GM23338 (cell line): ENCODE measurements around the gene SLC45A2. TPM values are rescaled to one million over a fixed set of nuclear protein-coding genes. Genes with fewer than 3 reads are reported as not detected.

ENCODE experiments used
- ATAC-seq: fragments of 200-7000 bp; cut with Tn5 transposase; 3 replicates; pipeline ENCODE4 v1.9.1; 2020
- DNase-seq: peaks from one replicate; pipeline ENCODE4 v3.0.0-alpha.2; 2015; ENCODE audit warnings: low spot score
- H2AFZ ChIP-seq: fragments of 200-600 bp; sonication (generic); 2 replicates; pipeline ENCODE4 v1.8.0; 2016; ENCODE audit warnings: antibody characterized with exemption, mild to moderate bottlenecking, moderate library complexity
- H3F3A ChIP-seq: fragments of 200-600 bp; sonication (generic); replicated peaks from 2 replicates; pipeline ENCODE4 v1.8.0; 2017; ENCODE audit warnings: antibody characterized with exemption, mixed run types, low read depth
- H3K27ac ChIP-seq: fragments of 200-600 bp; sonication (generic); 2 replicates; pipeline ENCODE4 v1.6.1; 2016; ENCODE audit warnings: low read depth
- H3K27me3 ChIP-seq: fragments of 200-600 bp; sonication (generic); 2 replicates; pipeline ENCODE4 v1.8.0; 2016; ENCODE audit warnings: mild to moderate bottlenecking, mixed run types, moderate library complexity; ENCODE audit not compliant: insufficient read depth
- H3K36me3 ChIP-seq: fragments of 200-600 bp; sonication (generic); 2 replicates; pipeline ENCODE4 v1.8.0; 2016; ENCODE audit warnings: mild to moderate bottlenecking; ENCODE audit not compliant: insufficient read depth
- H3K4me1 ChIP-seq: fragments of 200-600 bp; sonication (generic); 2 replicates; pipeline ENCODE4 v1.8.0; 2016; ENCODE audit warnings: mild to moderate bottlenecking, moderate library complexity; ENCODE audit not compliant: insufficient read depth
- H3K4me2 ChIP-seq: fragments of 200-600 bp; sonication (generic); 2 replicates; pipeline ENCODE4 v1.7.1; 2017; ENCODE audit warnings: mixed run types
- H3K4me3 ChIP-seq: fragments of 200-600 bp; sonication (generic); 2 replicates; pipeline ENCODE4 v1.6.1; 2016; ENCODE audit warnings: mixed run types
- H3K79me2 ChIP-seq: fragments of 200-600 bp; sonication (generic); replicated peaks from 2 replicates; pipeline ENCODE4 v1.8.0; 2017; ENCODE audit warnings: mild to moderate bottlenecking; ENCODE audit not compliant: insufficient read depth
- H3K9me2 ChIP-seq: fragments of 200-600 bp; sonication (generic); 2 replicates; pipeline ENCODE4 v1.8.0; 2017; ENCODE audit not compliant: insufficient read depth
- H4K20me1 ChIP-seq: fragments of 200-600 bp; sonication (generic); replicated peaks from 2 replicates; pipeline ENCODE4 v1.8.0; 2017; ENCODE audit warnings: mild to moderate bottlenecking; ENCODE audit not compliant: insufficient read depth
- H3K27ac Mint-ChIP-seq: 2 replicates; pipeline ENCODE4 v1.8.0; 2020; ENCODE audit warnings: inconsistent platforms, mild to moderate bottlenecking, moderate library complexity, mixed read lengths
- H3K27me3 Mint-ChIP-seq: 3 replicates; pipeline ENCODE4 v1.8.0; 2022; ENCODE audit warnings: low read depth, mild to moderate bottlenecking, moderate library complexity, mixed read lengths, inconsistent platforms; ENCODE audit not compliant: insufficient read depth, poor library complexity
- H3K36me3 Mint-ChIP-seq: 3 replicates; pipeline ENCODE4 v1.8.0; 2021; ENCODE audit warnings: low read depth, mild to moderate bottlenecking, inconsistent platforms, moderate library complexity, mixed read lengths
- H3K4me1 Mint-ChIP-seq: 3 replicates; pipeline ENCODE4 v1.8.0; 2020; ENCODE audit warnings: mild to moderate bottlenecking, inconsistent platforms, mixed read lengths
- H3K4me3 Mint-ChIP-seq: 3 replicates; pipeline ENCODE4 v1.8.0; 2021; ENCODE audit warnings: moderate library complexity, mild to moderate bottlenecking, inconsistent platforms, mixed read lengths
- H3K9me3 Mint-ChIP-seq: 3 replicates; pipeline ENCODE4 v1.8.0; 2020; ENCODE audit warnings: moderate library complexity, mild to moderate bottlenecking, inconsistent platforms, mixed read lengths
- CREB1 ChIP-seq: fragments of 250-450 bp; sonication (Bioruptor Pico); IDR thresholded peaks from 2 replicates; pipeline ENCODE4 v1.5.0; 2020; ENCODE audit warnings: low read depth, mild to moderate bottlenecking, moderate library complexity
- EZH2 ChIP-seq: fragments of 200-600 bp; sonication (generic); IDR thresholded peaks from one replicate; pipeline ENCODE4 v1.8.0; 2017; ENCODE audit warnings: antibody characterized with exemption, mild to moderate bottlenecking, low read depth; ENCODE audit not compliant: unreplicated experiment
- EZH2phosphoT487 ChIP-seq: fragments of 200-600 bp; sonication (generic); IDR thresholded peaks from one replicate; pipeline ENCODE4 v1.8.1; 2018; ENCODE audit warnings: antibody characterized with exemption; ENCODE audit not compliant: unreplicated experiment
- JUNB ChIP-seq: IDR thresholded peaks from one replicate; pipeline ENCODE4 v1.6.1; 2016; ENCODE audit warnings: antibody characterized with exemption; ENCODE audit not compliant: unreplicated experiment
- NANOG ChIP-seq: IDR thresholded peaks from 2 replicates; pipeline ENCODE4 v1.6.1; 2016; ENCODE audit warnings: antibody characterized with exemption, borderline replicate concordance
- POLR2AphosphoS5 ChIP-seq: IDR thresholded peaks from 2 replicates; pipeline ENCODE4 v1.6.1; 2016; ENCODE audit warnings: antibody characterized with exemption, low read depth
- STAT1 ChIP-seq: IDR thresholded peaks from one replicate; pipeline ENCODE4 v1.6.1; 2016; ENCODE audit warnings: antibody characterized with exemption; ENCODE audit not compliant: unreplicated experiment
- ZNF114 ChIP-seq: fragments of 250-450 bp; sonication (Bioruptor Pico); IDR thresholded peaks from 2 replicates; pipeline ENCODE4 v1.5.0; 2020; ENCODE audit warnings: mild to moderate bottlenecking, moderate library complexity
- ZNF331 ChIP-seq: fragments of 250-450 bp; sonication (Bioruptor Pico); IDR thresholded peaks from 2 replicates; pipeline ENCODE4 v1.5.0; 2020; ENCODE audit warnings: low read depth, mild to moderate bottlenecking, moderate library complexity
- polyA plus RNA-seq: library from polyadenylated mRNA; unstranded; fragments of >200 nt; fragmentation: Nextera tagmentation; extraction: Ambion mirVana; gene quantifications from 2 replicates; pipeline ENCODE4 v1.2.1, GENCODE V29; 2016
- total RNA-seq: library from RNA; depleted of rRNA; stranded (reverse); fragments of >200 nt; shearing (Covaris generic); gene quantifications from 2 replicates; pipeline ENCODE4 v1.2.3, GENCODE V29; 2014
- TF ChIP-seq, protein P1 (sequence below): IDR thresholded peaks from one replicate; pipeline ENCODE4 v1.6.1; 2018; ENCODE audit warnings: antibody characterized with exemption; ENCODE audit not compliant: unreplicated experiment
- TF ChIP-seq, protein P2 (sequence below), 2 experiments: fragments of 200-600 bp in 1 of 2; sonication (generic) in 1 of 2; conservative IDR thresholded peaks; 2 replicates each; pipeline versions ENCODE4 v1.5.1 to v1.6.1; 2016 to 2017; ENCODE audit warnings: antibody characterized with exemption in 2 of 2, low read depth in 2 of 2, mild to moderate bottlenecking in 2 of 2, moderate library complexity in 1 of 2
- TF ChIP-seq, protein P3 (sequence below): IDR thresholded peaks from 2 replicates; pipeline ENCODE4 v1.6.1; 2016; ENCODE audit warnings: antibody characterized with exemption

The SLC45A2 gene
- total and polyA plus RNA-seq, 2 experiments from 2014 or later: not detected

DNA sequence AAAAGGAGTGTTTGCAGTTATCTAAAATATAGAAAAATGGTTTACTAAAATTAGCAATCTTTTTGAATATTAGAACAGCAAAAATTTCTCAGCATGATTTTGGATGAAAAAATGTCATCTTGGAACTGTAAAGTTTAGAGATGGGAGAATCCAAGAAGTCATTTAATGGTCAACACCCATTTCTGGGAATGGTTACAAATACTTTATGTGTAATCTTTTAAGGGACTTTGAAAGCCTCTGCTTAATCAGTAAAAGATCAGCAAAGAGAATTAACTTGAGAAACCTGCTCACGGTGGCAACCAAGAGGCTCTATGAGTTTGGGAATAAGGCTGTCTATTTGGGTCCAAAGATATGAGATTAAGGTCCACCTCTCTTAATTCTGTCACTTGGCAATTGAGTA lies 45.6 kb upstream of the SLC45A2 start:
- Histone ChIP-seq H3K36me3 (no peaks in the 10 kb centered on the region), H4K20me1 (no peaks in the 10 kb centered on the region), H3K4me3 (no peak overlapping the region), H3K27me3 (no peaks in the 10 kb centered on the region), H3K9me2 (peaks cover 7% of the 10 kb centered on the region), H3F3A (no peaks in the 10 kb centered on the region), H2AFZ (no peak overlapping the region), H3K79me2 (no peaks in the 10 kb centered on the region), H3K4me1 (peaks cover 4% of the 10 kb centered on the region), H3K27ac (no peak overlapping the region), H3K4me2 (no peak overlapping the region)
- ATAC-seq (no peak), DNase-seq (no peak)
- H3K27me3 Mint-ChIP-seq: peaks cover 3% of the 10 kb centered on the region
- TF ChIP-seq NANOG (no peak), EZH2 (no peak), ZNF331 (CRISPR knock-in tag) (no peak), EZH2phosphoT487 (no peak), POLR2AphosphoS5 (no peak), STAT1 (no peak), JUNB (no peak)
- TF ChIP-seq, protein P1, sequence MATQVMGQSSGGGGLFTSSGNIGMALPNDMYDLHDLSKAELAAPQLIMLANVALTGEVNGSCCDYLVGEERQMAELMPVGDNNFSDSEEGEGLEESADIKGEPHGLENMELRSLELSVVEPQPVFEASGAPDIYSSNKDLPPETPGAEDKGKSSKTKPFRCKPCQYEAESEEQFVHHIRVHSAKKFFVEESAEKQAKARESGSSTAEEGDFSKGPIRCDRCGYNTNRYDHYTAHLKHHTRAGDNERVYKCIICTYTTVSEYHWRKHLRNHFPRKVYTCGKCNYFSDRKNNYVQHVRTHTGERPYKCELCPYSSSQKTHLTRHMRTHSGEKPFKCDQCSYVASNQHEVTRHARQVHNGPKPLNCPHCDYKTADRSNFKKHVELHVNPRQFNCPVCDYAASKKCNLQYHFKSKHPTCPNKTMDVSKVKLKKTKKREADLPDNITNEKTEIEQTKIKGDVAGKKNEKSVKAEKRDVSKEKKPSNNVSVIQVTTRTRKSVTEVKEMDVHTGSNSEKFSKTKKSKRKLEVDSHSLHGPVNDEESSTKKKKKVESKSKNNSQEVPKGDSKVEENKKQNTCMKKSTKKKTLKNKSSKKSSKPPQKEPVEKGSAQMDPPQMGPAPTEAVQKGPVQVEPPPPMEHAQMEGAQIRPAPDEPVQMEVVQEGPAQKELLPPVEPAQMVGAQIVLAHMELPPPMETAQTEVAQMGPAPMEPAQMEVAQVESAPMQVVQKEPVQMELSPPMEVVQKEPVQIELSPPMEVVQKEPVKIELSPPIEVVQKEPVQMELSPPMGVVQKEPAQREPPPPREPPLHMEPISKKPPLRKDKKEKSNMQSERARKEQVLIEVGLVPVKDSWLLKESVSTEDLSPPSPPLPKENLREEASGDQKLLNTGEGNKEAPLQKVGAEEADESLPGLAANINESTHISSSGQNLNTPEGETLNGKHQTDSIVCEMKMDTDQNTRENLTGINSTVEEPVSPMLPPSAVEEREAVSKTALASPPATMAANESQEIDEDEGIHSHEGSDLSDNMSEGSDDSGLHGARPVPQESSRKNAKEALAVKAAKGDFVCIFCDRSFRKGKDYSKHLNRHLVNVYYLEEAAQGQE: no peak
- TF ChIP-seq, protein P2, sequence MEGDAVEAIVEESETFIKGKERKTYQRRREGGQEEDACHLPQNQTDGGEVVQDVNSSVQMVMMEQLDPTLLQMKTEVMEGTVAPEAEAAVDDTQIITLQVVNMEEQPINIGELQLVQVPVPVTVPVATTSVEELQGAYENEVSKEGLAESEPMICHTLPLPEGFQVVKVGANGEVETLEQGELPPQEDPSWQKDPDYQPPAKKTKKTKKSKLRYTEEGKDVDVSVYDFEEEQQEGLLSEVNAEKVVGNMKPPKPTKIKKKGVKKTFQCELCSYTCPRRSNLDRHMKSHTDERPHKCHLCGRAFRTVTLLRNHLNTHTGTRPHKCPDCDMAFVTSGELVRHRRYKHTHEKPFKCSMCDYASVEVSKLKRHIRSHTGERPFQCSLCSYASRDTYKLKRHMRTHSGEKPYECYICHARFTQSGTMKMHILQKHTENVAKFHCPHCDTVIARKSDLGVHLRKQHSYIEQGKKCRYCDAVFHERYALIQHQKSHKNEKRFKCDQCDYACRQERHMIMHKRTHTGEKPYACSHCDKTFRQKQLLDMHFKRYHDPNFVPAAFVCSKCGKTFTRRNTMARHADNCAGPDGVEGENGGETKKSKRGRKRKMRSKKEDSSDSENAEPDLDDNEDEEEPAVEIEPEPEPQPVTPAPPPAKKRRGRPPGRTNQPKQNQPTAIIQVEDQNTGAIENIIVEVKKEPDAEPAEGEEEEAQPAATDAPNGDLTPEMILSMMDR (conservative IDR thresholded peaks at IDR 0.05; ENCODE audit: low read depth in 2 of 2): no peak
- TF ChIP-seq, protein P3, sequence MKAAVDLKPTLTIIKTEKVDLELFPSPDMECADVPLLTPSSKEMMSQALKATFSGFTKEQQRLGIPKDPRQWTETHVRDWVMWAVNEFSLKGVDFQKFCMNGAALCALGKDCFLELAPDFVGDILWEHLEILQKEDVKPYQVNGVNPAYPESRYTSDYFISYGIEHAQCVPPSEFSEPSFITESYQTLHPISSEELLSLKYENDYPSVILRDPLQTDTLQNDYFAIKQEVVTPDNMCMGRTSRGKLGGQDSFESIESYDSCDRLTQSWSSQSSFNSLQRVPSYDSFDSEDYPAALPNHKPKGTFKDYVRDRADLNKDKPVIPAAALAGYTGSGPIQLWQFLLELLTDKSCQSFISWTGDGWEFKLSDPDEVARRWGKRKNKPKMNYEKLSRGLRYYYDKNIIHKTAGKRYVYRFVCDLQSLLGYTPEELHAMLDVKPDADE: no peak
- no peaks in the 10 kb centered on the region for H3K9me3 Mint-ChIP-seq
- peaks cover 3% of the 10 kb centered on the region; the same call in 2 of the 3 replicates for H3K4me1 Mint-ChIP-seq
- H3K36me3 Mint-ChIP-seq: no peaks in the 10 kb centered on the region
- no peak overlapping the region for H3K4me3 Mint-ChIP-seq
- no peak overlapping the region for H3K27ac Mint-ChIP-seq

DNA sequence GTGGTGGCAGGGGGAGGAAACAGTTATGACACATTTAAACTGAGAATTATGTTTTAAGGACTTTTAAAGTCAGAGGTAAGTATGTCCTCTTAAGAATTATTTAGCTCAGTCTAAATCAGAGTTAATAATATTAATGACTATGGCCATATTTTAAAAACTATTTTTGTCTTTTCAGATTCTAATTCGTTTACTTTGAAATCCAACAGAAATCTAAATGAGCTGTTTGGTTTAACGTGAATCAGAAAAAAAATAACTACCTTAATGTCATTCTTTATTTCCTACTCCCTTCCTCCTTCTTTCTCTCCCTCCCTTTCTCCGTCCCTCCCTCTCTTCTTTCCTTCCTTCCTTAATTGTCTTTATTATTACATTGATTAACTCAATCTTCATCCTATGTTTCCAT lies 43.9 kb upstream of the SLC45A2 start:
- H3K4me3 Mint-ChIP-seq: no peak overlapping the region
- ATAC-seq: no peak
- TF ChIP-seq CREB1 (no peak), EZH2 (no peak), POLR2AphosphoS5 (no peak), ZNF114 (CRISPR knock-in tag) (no peak), NANOG (no peak), EZH2phosphoT487 (no peak)
- TF ChIP-seq, protein P3: no peak
- TF ChIP-seq, protein P2 (conservative IDR thresholded peaks at IDR 0.05; ENCODE audit: low read depth in 2 of 2): no peak

More for the DNA sequence above, 43.9 kb upstream of the SLC45A2 start:
- Mint-ChIP-seq H3K36me3 (no peaks in the 10 kb centered on the region), H3K27me3 (peaks cover 3% of the 10 kb centered on the region), H3K4me1 (peaks cover 8% of the 10 kb centered on the region; the same call in 2 of the 3 replicates), H3K9me3 (no peaks in the 10 kb centered on the region), H3K27ac (no peak overlapping the region)
- no peak overlapping the region for H2AFZ ChIP-seq
- no peaks in the 10 kb centered on the region for H3K36me3 ChIP-seq
- H3K4me1 ChIP-seq: peaks cover 8% of the 10 kb centered on the region
- no peak overlapping the region for H3K27ac ChIP-seq
- H3K79me2 ChIP-seq: no peaks in the 10 kb centered on the region
- H4K20me1 ChIP-seq: no peaks in the 10 kb centered on the region
- DNase-seq: no peak
- H3K4me2 ChIP-seq: no peak overlapping the region
- peaks cover 4% of the 10 kb centered on the region; the same call in 1 of the 2 replicates for H3K9me2 ChIP-seq
- no peaks in the 10 kb centered on the region for H3K27me3 ChIP-seq
- H3F3A ChIP-seq: no peaks in the 10 kb centered on the region
- H3K4me3 ChIP-seq: no peak overlapping the region
